ENCODE measurements around the gene DYRK3. TPM values are rescaled to one million over a fixed set of nuclear protein-coding genes. Genes with fewer than 3 reads are reported as not detected.

The DYRK3 gene
- total RNA-seq, 4 donors from 2014 or later = 14.5 to 21.2 (median 15.9) TPM

DNA sequence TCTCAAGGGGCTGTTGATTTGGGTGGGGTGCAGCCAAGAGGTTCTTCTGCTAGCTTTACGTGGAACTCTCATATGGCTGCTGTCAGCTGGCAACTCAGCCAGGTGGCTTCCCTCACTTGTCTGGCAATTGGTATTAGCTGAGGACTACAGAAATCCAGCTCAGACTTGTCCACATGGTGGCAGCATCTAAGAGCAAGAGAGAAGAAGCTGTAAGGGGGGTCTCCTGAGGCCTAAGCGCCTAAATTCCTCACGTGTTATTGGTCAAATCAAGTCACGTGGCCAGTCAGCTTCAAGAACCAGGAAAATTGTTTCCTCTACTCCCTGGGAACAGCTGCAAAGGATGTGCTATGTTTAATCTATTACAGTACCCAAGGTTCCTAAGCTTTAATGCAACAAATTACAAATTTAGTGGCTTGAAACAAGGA is 4.2 kb upstream of the DYRK3 start:
- 49 to 50% methylated on average over 4 of the region's 4 CpGs for WGBS, 2 donors
- H3K9me3 ChIP-seq = no peaks in the 10 kb centered on the region
- H3K4me3 ChIP-seq (replicated peaks in 1 of 3) = no peak overlapping the region
- TF ChIP-seq POLR2A (IDR thresholded peaks at IDR 0.05) (no peak), CTCF (IDR thresholded peaks at IDR 0.05) (peak in 4 of 6 experiments; percentile 36 to 55 (median 46))
- intact Hi-C loops (cut with DNase I) = loop anchor here (10.0 kb wide), 1 partner anchor 284 kb away; no protein-coding TSS in a partner anchor
- no peaks in the 10 kb centered on the region for H3K27me3 ChIP-seq
- H3K36me3 ChIP-seq = no peaks in the 10 kb centered on the region
- peaks cover 11 to 14% of the 10 kb centered on the region in 2 donors for H3K4me1 ChIP-seq
- DNase-seq = peak; percentile 52 to 60
- no peak overlapping the region for H3K27ac ChIP-seq

DNA sequence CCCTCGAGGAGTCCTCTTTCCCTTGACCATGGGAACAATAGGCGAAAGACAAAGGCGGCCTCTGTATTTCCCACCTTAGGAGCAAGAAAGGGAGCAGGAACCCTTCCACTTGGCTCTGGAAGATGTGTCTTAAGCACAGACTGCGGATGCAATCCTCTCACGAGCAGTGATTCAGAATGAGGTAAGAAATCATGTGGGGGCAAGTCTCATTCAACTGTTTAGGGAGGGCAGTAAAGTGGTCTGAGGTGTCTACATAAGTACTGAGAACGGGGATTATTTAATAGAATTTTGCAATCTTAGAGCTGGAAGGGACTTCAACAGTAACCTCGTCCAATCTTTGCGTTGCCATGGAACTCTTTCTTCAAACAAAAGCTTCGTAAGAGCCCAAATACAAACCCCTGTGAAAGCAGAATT is 1.6 kb upstream of the DYRK3 start:
- Histone ChIP-seq H3K27ac (peak overlapping the region in 2 of 3 donors; percentile 27 to 34), H3K4me1 (peaks cover 20% of the 10 kb centered on the region in 2 donors), H3K4me3 (replicated peaks in 1 of 3) (no peak overlapping the region), H3K36me3 (no peaks in the 10 kb centered on the region), H3K9me3 (no peaks in the 10 kb centered on the region), H3K27me3 (no peaks in the 10 kb centered on the region)
- intact Hi-C loops (cut with DNase I) = loop anchor here (2.0 to 10.0 kb wide), 2 partner anchors 31 to 281 kb away; no protein-coding TSS in a partner anchor
- peak in 1 of 2 donors; percentile 10 for DNase-seq
- TF ChIP-seq POLR2A (IDR thresholded peaks at IDR 0.05) = no peak
- TF ChIP-seq CTCF (IDR thresholded peaks at IDR 0.05) = no peak
- WGBS, 2 donors = 36 to 41% methylated on average over 9 of the region's 9 CpGs

GRCh38 chr1:206634365-206635079 is 814 bp upstream of the DYRK3 start:
- peak; percentile 95 to 97 for DNase-seq
- Histone ChIP-seq H3K4me1 (peaks cover 20% of the 10 kb centered on the region in 2 donors), H3K27ac (peak overlapping the region; percentile 14 to 83 (median 75)), H3K36me3 (no peaks in the 10 kb centered on the region), H3K27me3 (no peaks in the 10 kb centered on the region), H3K9me3 (no peaks in the 10 kb centered on the region), H3K4me3 (replicated peaks in 1 of 3) (peak overlapping the region in 1 of 3 donors; percentile 86)
- 8 to 11% methylated on average over 26 of the region's 26 CpGs for WGBS, 2 donors
- TF ChIP-seq CTCF (IDR thresholded peaks at IDR 0.05) (peak; percentile 61 to 84 (median 78)), POLR2A (IDR thresholded peaks at IDR 0.05) (no peak)
- intact Hi-C loops (cut with DNase I) = loop anchor here (2.0 to 10.0 kb wide), 2 partner anchors 30 to 280 kb away; no protein-coding TSS in a partner anchor

DNA sequence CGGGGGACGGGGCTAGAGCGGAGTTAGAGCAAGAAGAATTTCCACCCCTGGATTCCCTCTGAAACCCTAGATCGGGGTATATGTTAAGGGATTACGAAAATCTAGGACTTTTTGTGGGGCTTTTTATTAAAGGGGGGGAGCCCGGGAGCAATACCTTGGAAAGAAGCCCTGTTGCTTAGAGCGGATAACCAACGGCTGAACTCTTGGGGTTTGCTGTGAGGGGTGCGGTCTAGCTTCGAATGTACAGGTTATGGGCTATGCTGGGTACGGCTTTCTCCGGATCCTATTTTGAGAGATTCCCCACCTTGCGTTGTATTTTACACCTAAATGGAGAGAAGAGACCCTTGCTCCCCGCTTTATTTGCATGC is 626 bp downstream of the DYRK3 start:
- peaks cover 20% of the 10 kb centered on the region in 2 donors for H3K4me1 ChIP-seq
- H3K4me3 ChIP-seq (replicated peaks in 1 of 3) = peak overlapping the region; percentile 31 to 86 (median 61)
- DNase-seq = no peak
- 3 to 8% methylated on average over 14 of the region's 14 CpGs for WGBS, 2 donors
- peak overlapping the region in 2 of 3 donors; percentile 75 to 83 for H3K27ac ChIP-seq
- no peaks in the 10 kb centered on the region for H3K9me3 ChIP-seq
- intact Hi-C loops (cut with DNase I) = loop anchor here (2.0 to 10.0 kb wide), 2 partner anchors 29 to 279 kb away; no protein-coding TSS in a partner anchor
- TF ChIP-seq POLR2A (IDR thresholded peaks at IDR 0.05) = no peak
- no peaks in the 10 kb centered on the region for H3K36me3 ChIP-seq
- H3K27me3 ChIP-seq = no peaks in the 10 kb centered on the region

- 56 to 58% methylated on average over 4 of the region's 4 CpGs for WGBS, 2 donors
Measured at GRCh38 chr1:206636671-206637070, 1.3 kb downstream of the DYRK3 start.

More at GRCh38 chr1:206636671-206637070, 1.3 kb downstream of the DYRK3 start:
- Histone ChIP-seq H3K4me1 (peaks cover 20% of the 10 kb centered on the region in 2 donors), H3K9me3 (no peaks in the 10 kb centered on the region), H3K4me3 (replicated peaks in 1 of 3) (no peak overlapping the region), H3K27ac (peak overlapping the region in 1 of 3 donors; percentile 12), H3K36me3 (no peaks in the 10 kb centered on the region), H3K27me3 (no peaks in the 10 kb centered on the region)
- intact Hi-C loops (cut with DNase I) = loop anchor here (10.0 kb wide), 1 partner anchor 278 kb away; no protein-coding TSS in a partner anchor
- no peak for DNase-seq
- no peak for TF ChIP-seq POLR2A (IDR thresholded peaks at IDR 0.05)
- no peak for TF ChIP-seq CTCF (IDR thresholded peaks at IDR 0.05)

Measured in thyroid gland (tissue), 4 donors.